BLaER1 treated with 17β-estradiol and CSF1 and Interleukin-3, amounts not matched to agents 10 nM and 100 nM (cell line): Measurements from ENCODE around the gene ALG2.

Experiments used
- H3K27ac ChIP-seq, 11 experiments: shearing (Covaris generic); formaldehyde crosslinking; 2 replicates each; pipeline ENCODE4 v1.8.1; 2022
- H3K27me3 ChIP-seq, 11 experiments: shearing (Covaris generic); formaldehyde crosslinking; 2 replicates each; pipeline ENCODE4 v1.8.1; 2022
- H3K36me3 ChIP-seq, 11 experiments: shearing (Covaris generic); formaldehyde crosslinking; 2 replicates each; pipeline ENCODE4 v1.8.1; 2022
- H3K4me1 ChIP-seq, 10 experiments: shearing (Covaris generic); formaldehyde crosslinking; 2 replicates each; pipeline ENCODE4 v1.8.1; 2022
- H3K4me2 ChIP-seq, 11 experiments: shearing (Covaris generic); formaldehyde crosslinking; 2 replicates each; pipeline ENCODE4 v1.8.1; 2022
- H3K4me3 ChIP-seq, 10 experiments: shearing (Covaris generic); formaldehyde crosslinking; 2 replicates each; pipeline ENCODE4 v1.8.1; 2022
- H3K9ac ChIP-seq, 11 experiments: shearing (Covaris generic); formaldehyde crosslinking; 2 replicates each; pipeline ENCODE4 v1.8.1; 2022
- H3K9me3 ChIP-seq, 11 experiments: shearing (Covaris generic); formaldehyde crosslinking; replicated peaks in 1 of 11; 2 replicates each; pipeline ENCODE4 v1.8.1; 2022
- H4K20me1 ChIP-seq, 11 experiments: shearing (Covaris generic); formaldehyde crosslinking; 2 replicates each; pipeline ENCODE4 v1.8.1; 2022
- Cebpa-rat ChIP-seq, 11 experiments: shearing (Covaris generic); IDR thresholded peaks; 2 replicates each; pipeline ENCODE4 v1.8.1; 2022

ALG2 gene

GRCh38 chr9:99176527-99177013 lies 45.2 kb downstream of the ALG2 start:
- H3K27me3 ChIP-seq, result no peaks in the 10 kb centered on the region
- peak overlapping the region in 2 of 11 experiments; percentile 40 to 43; a peak in 3 of 22 replicates for H3K9ac ChIP-seq
- peaks cover 6 to 77% (median 10%) of the 10 kb centered on the region in 10 experiments for H3K4me1 ChIP-seq
- peak overlapping the region in 1 of 11 experiments; percentile 42; a peak in 2 of 22 replicates for H3K27ac ChIP-seq
- H3K4me3 ChIP-seq, result no peak overlapping the region
- no peaks in the 10 kb centered on the region for H3K36me3 ChIP-seq
- peaks cover 0 to 5% (median 0%) of the 10 kb centered on the region in 11 experiments; a peak in 2 of 22 replicates for H3K9me3 ChIP-seq
- TF ChIP-seq Cebpa-rat (IDR thresholded peaks at IDR 0.05), result no peak
- peak overlapping the region in 3 of 11 experiments; percentile 10 to 73 (median 41); a peak in 5 of 22 replicates for H3K4me2 ChIP-seq
- no peaks in the 10 kb centered on the region for H4K20me1 ChIP-seq

GRCh38 chr9:99173570-99174504 lies 47.9 kb downstream of the ALG2 start:
- H3K9ac ChIP-seq, result no peak overlapping the region
- H3K4me3 ChIP-seq, result no peak overlapping the region
- peak overlapping the region in 2 of 11 experiments; percentile 25 to 51; a peak in 4 of 22 replicates for H3K4me2 ChIP-seq
- H3K4me1 ChIP-seq, result peaks cover 0 to 49% (median 3%) of the 10 kb centered on the region in 10 experiments; a peak in 9 of 20 replicates
- H4K20me1 ChIP-seq, result no peaks in the 10 kb centered on the region
- no peak overlapping the region for H3K27ac ChIP-seq
- TF ChIP-seq Cebpa-rat (IDR thresholded peaks at IDR 0.05), result no peak
- H3K36me3 ChIP-seq, result no peaks in the 10 kb centered on the region
- H3K9me3 ChIP-seq, result peaks cover 0 to 9% (median 0%) of the 10 kb centered on the region in 11 experiments; a peak in 2 of 22 replicates
- no peaks in the 10 kb centered on the region for H3K27me3 ChIP-seq

GRCh38 chr9:99172124-99173091 lies 49.3 kb downstream of the ALG2 start:
- peaks cover 6 to 40% (median 11%) of the 10 kb centered on the region in 10 experiments; a peak in 17 of 20 replicates for H3K4me1 ChIP-seq
- peak overlapping the region in 1 of 11 experiments; percentile 25; a peak in 1 of 22 replicates for H3K4me2 ChIP-seq
- no peaks in the 10 kb centered on the region for H4K20me1 ChIP-seq
- TF ChIP-seq Cebpa-rat (IDR thresholded peaks at IDR 0.05), result no peak
- H3K9ac ChIP-seq, result no peak overlapping the region
- no peaks in the 10 kb centered on the region for H3K36me3 ChIP-seq
- H3K27ac ChIP-seq, result no peak overlapping the region
- no peak overlapping the region for H3K4me3 ChIP-seq
- peaks cover 0 to 9% (median 0%) of the 10 kb centered on the region in 11 experiments; a peak in 2 of 22 replicates for H3K9me3 ChIP-seq
- H3K27me3 ChIP-seq, result no peaks in the 10 kb centered on the region

GRCh38 chr9:99171225-99172123 lies 50.3 kb downstream of the ALG2 start:
- Histone ChIP-seq H3K9ac (no peak overlapping the region), H3K4me1 (peaks cover 6 to 31% (median 9%) of the 10 kb centered on the region in 10 experiments; a peak in 17 of 20 replicates), H4K20me1 (no peaks in the 10 kb centered on the region), H3K9me3 (peaks cover 0 to 9% (median 0%) of the 10 kb centered on the region in 11 experiments; a peak in 2 of 22 replicates), H3K4me2 (peak overlapping the region in 4 of 11 experiments; percentile 1 to 27 (median 16); a peak in 3 of 22 replicates), H3K36me3 (no peaks in the 10 kb centered on the region), H3K27ac (no peak overlapping the region), H3K4me3 (no peak overlapping the region), H3K27me3 (no peaks in the 10 kb centered on the region)
- no peak for TF ChIP-seq Cebpa-rat (IDR thresholded peaks at IDR 0.05)

- no peak for TF ChIP-seq Cebpa-rat (IDR thresholded peaks at IDR 0.05)
- Histone ChIP-seq H3K4me1 (peaks cover 0 to 24% (median 9%) of the 10 kb centered on the region in 10 experiments; a peak in 15 of 20 replicates), H3K4me3 (no peak overlapping the region), H3K9ac (no peak overlapping the region), H4K20me1 (no peaks in the 10 kb centered on the region), H3K9me3 (peaks cover 0 to 9% (median 0%) of the 10 kb centered on the region in 11 experiments; a peak in 2 of 22 replicates), H3K36me3 (no peaks in the 10 kb centered on the region), H3K27ac (no peak overlapping the region), H3K4me2 (no peak overlapping the region), H3K27me3 (no peaks in the 10 kb centered on the region)
Measured at GRCh38 chr9:99169982-99170761, 51.6 kb downstream of the ALG2 start.

GRCh38 chr9:99169086-99169485 lies 52.7 kb downstream of the ALG2 start:
- H3K9me3 ChIP-seq, result peaks cover 0 to 9% (median 0%) of the 10 kb centered on the region in 11 experiments; a peak in 2 of 22 replicates
- peaks cover 0 to 19% (median 8%) of the 10 kb centered on the region in 10 experiments; a peak in 15 of 20 replicates for H3K4me1 ChIP-seq
- H3K27me3 ChIP-seq, result no peaks in the 10 kb centered on the region
- no peaks in the 10 kb centered on the region for H4K20me1 ChIP-seq
- H3K27ac ChIP-seq, result no peak overlapping the region
- H3K4me2 ChIP-seq, result no peak overlapping the region
- H3K36me3 ChIP-seq, result no peaks in the 10 kb centered on the region
- TF ChIP-seq Cebpa-rat (IDR thresholded peaks at IDR 0.05), result no peak
- H3K9ac ChIP-seq, result no peak overlapping the region
- no peak overlapping the region for H3K4me3 ChIP-seq

- peaks cover 0 to 17% (median 7%) of the 10 kb centered on the region in 10 experiments; a peak in 12 of 20 replicates for H3K4me1 ChIP-seq
- TF ChIP-seq Cebpa-rat (IDR thresholded peaks at IDR 0.05), result no peak
- no peak overlapping the region for H3K9ac ChIP-seq
- no peaks in the 10 kb centered on the region for H4K20me1 ChIP-seq
- H3K4me3 ChIP-seq, result no peak overlapping the region
- H3K4me2 ChIP-seq, result peak overlapping the region in 10 of 11 experiments; percentile 3 to 41 (median 20); a peak in 13 of 22 replicates
- no peak overlapping the region for H3K27ac ChIP-seq
- H3K27me3 ChIP-seq, result no peaks in the 10 kb centered on the region
- no peaks in the 10 kb centered on the region for H3K36me3 ChIP-seq
- H3K9me3 ChIP-seq, result peaks cover 0 to 9% (median 0%) of the 10 kb centered on the region in 11 experiments; a peak in 2 of 22 replicates
Measured at GRCh38 chr9:99167694-99168093, 54.0 kb downstream of the ALG2 start.
